ENCODE data around the gene CDH15. TPM values are rescaled to one million over a fixed set of nuclear protein-coding genes. Genes with fewer than 3 reads are reported as not detected.

The CDH15 gene
- total and polyA plus RNA-seq, 9 of the 15 experiments (the other 6 are each of a cell fraction or from before 2014, with no cell fraction given) = 0.07 to 0.18 TPM; not detected in 7

- Histone ChIP-seq H3K79me2 (ENCODE audit: control insufficient read depth, insufficient read depth, low read length) (no peaks in the 10 kb centered on the region), H3K9me3 (replicated peaks; ENCODE audit: control insufficient read depth, insufficient read depth, low read depth, low read length) (no peaks in the 10 kb centered on the region), H3K4me1 (replicated peaks in 1 of 2; ENCODE audit: control insufficient read depth in 2 of 2, insufficient read depth in 2 of 2, low read length in 2 of 2) (peaks cover 0 to 53% of the 10 kb centered on the region in 2 experiments; a peak in 4 of 5 replicates), H3K27ac (ENCODE audit: extremely low read depth, low read depth, low read length) (peak overlapping the region; percentile 30; the same call in 1 of the 3 replicates), H3K27me3 (ENCODE audit: control insufficient read depth in 2 of 2, insufficient read depth in 2 of 2, low read length in 2 of 2) (peaks cover 0 to 22% of the 10 kb centered on the region in 2 experiments; a peak in 2 of 5 replicates), H3K4me2 (ENCODE audit: insufficient read depth, low read length) (no peak overlapping the region), H3K9me1 (ENCODE audit: control insufficient read depth, insufficient read depth, low read length) (peaks cover 3% of the 10 kb centered on the region), H2AFZ (ENCODE audit: low read depth, low read length) (no peak overlapping the region), H3K36me3 (ENCODE audit: control insufficient read depth, insufficient read depth, low read length) (no peaks in the 10 kb centered on the region), H3K9ac (ENCODE audit: insufficient read depth in 1 of 2, low read depth in 2 of 2, low read length in 2 of 2) (no peak overlapping the region), H3K4me3 (no peak overlapping the region), H4K20me1 (replicated peaks; ENCODE audit: control insufficient read depth, insufficient read depth, low read length) (no peaks in the 10 kb centered on the region; the same call in 1 of the 2 replicates)
- FAIRE-seq = peak; percentile 6
- in situ Hi-C loops (cut with MboI) (no loop called here), intact Hi-C loops (cut with micrococcal nuclease) (no loop called here)
- ATAC-seq = peak; percentile 31
- ChIA-PET POLR2A (interaction anchor here (0.6 to 0.9 kb wide), 3 partner anchors 9 to 357 kb away, joined by 4 to 6 read pairs (median 5); no protein-coding TSS in a partner anchor), CTCF (ENCODE audit: low intra/inter-chr PET ratio) (no interaction called here)
- peak in 2 of 4 experiments; percentile 27 to 28 for DNase-seq (ENCODE audit: extremely low read depth in 1 of 4, low spot score in 3 of 4)
- BruUV-seq (replicated peaks) = no TSS peak
- WGBS (ENCODE audit: insufficient coverage, low coverage, missing lambda C conversion rate) = 15% methylated on average over 16 of the region's 19 CpGs
- peak; percentile 56 for TF ChIP-seq ADNP (tag; IDR thresholded peaks at IDR 0.05)
- no peak for TF ChIP-seq ZBTB9 (CRISPR knock-in tag; IDR thresholded peaks at IDR 0.05)
- TF ChIP-seq FOXA3 (CRISPR knock-in tag; conservative IDR thresholded peaks at IDR 0.05 in 1 of 2, IDR thresholded peaks at IDR 0.05 in 1 of 2) = peak; percentile 63 to 95
- TF ChIP-seq CREB3 (tag; conservative IDR thresholded peaks at IDR 0.05; ENCODE audit: low read depth) = 0 out of 2 replicates have a peak, but pooled peaks have one; percentile 31
- peak; percentile 16; the same call in 1 of the 2 replicates for TF ChIP-seq ZEB2 (IDR thresholded peaks at IDR 0.05)
- TF ChIP-seq CTCFL (IDR thresholded peaks at IDR 0.05; ENCODE audit: borderline replicate concordance, insufficient read depth, low read depth, low read length, poor library complexity, severe bottlenecking) = no peak
- no peak for TF ChIP-seq RAD21 (CRISPR knock-in tag; conservative IDR thresholded peaks at IDR 0.05 in 1 of 2, IDR thresholded peaks at IDR 0.05 in 1 of 2)
- TF ChIP-seq MLX (CRISPR knock-in tag; conservative IDR thresholded peaks at IDR 0.05) = no peak
- 0 out of 2 replicates have a peak, but pooled peaks have one; percentile 30 for TF ChIP-seq CBFA2T3 (IDR thresholded peaks at IDR 0.05)
- TF ChIP-seq AFF4 (CRISPR knock-in tag; IDR thresholded peaks at IDR 0.05) = 0 out of 2 replicates have a peak, but pooled peaks have one; percentile 3
Observed at GRCh38 chr16:89187032-89187769, 15.7 kb downstream of the CDH15 start.

Data from K562 (cell line).